Effector CD8-positive, alpha-beta T cell (primary cell): ENCODE results near the gene SANBR.
"Not testable (repeated sequence)": the region's sequence is repeated elsewhere in the genome, so short reads cannot be mapped to it uniquely, and the experiment has no call there.

Experiments used
- DNase-seq: peaks from one replicate; lab custom pipeline; 2025; lab: John Stamatoyannopoulos, UW
- total RNA-seq, 4 experiments: gene quantifications; one replicate each; lab custom pipeline; 2026; lab: John Stamatoyannopoulos, UW

SANBR gene
- 2.8 to 17.6 (median 7.4) reads per million in 4 experiments for total RNA-seq

DNA sequence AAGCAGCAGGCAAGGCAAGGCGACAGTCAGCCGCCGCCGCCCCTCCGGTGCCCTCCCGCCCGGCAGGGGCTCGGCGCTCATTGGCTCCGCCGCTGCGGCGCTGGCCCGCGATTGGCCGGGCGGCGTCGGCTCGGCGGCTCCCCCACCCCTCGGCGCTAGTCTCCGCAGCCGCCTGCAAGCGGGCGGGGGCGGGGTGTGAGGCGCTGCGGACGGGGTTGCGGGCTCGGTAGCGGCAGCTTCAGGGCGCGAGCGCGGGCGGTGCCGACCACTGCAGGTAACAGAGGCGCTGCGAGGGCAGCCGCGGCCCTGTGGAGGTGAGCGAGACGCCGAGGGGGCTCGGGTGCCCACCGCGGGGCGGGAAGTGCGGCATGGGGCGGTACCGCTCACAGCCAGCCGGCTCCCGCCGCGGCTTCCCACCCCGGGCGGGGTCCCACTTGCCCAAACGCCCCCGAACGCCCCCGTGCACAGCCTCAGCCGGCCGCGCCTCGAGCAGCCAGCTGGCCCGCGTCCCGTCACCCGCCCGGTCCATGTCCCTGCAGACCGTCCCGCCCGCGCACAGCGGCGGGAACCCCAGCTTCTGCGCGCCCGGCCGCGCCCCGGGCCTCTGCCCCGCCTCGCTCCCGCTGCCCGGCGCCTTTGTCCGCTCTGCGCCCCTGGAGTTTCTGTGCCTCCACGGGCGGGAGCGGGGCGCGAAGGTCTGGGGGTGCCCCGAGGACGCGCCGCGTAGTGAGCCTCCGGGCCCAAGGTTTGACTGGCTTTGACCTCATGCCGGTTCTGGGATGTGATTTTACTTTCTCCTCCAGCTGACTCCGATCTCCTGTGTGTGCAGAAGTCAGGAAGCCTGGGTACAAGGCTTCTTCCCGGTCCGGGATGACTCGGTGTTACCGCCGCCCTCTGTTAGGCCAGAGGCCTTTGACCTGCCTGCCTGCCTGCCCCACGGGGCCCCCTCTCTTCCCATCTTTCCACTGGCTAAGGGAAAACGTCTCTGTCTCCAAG is at the start of gene SANBR:
Gene SANBR (plus strand): TSS at position 158 of the 996 bp plus-strand sequence. CDS start 4,480 bp downstream, outside the sequence.
- DNase-seq = peak; percentile 75

DNA sequence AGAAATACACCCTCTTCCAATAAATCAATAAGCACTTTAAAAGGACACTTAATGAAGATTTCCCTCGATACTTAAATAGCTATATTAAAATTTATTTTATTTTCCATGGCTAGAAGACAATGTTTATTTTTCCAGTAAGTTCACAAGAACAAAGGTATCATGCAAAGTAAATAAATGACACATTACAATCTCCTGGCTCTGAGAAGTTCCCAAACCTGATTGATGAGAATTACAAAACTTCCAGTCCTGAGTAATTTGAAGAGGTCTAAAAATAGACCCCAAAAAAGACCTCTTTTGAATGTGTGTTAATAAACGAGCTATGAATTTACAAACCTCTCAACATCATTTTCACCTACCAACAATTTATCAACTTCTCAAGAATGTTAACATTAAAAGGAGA is 49.7 kb upstream of the SANBR start:
- no peak for DNase-seq

DNA sequence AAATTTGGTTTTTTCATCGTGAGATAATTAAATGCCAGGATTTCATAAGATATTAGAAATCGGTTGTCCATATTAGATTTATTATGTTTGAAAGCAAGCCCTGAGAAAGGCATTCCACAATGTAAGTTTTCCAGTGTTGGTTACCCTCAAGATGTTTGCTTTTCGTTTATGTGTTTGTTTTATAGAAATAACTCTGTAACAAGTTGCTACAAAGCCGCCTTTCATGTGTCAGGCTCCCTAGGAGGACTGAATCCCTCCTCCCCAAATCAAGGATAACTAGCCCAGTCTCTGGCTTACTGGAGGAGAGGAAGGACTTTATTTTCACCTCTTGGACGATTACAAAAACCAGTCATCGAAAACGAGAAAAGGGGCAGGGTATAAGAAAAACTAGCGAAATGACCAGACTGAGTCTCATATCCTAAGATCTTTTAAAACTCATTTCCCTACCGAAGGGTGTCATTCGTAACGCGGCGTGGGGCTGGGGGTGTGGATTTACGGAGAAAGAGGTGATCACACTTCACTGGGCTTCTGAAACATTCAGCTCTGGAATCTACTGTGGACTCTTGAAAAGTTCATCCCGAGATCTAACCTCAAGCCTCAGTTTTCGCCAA is 49.2 kb upstream of the SANBR start:
- DNase-seq = no peak

- DNase-seq = peak; percentile 50
Measured at GRCh38 chr2:61017003-61017555, 48.6 kb upstream of the SANBR start.

GRCh38 chr2:61017556-61018317 is 47.9 kb upstream of the SANBR start, which contains the start of the genes PEX13 and PUS10:
Gene PEX13 (plus strand): TSS chr2:61017720. CDS start chr2:61017760, 40 bp downstream.
Gene PUS10 (minus strand): TSS chr2:61018255. CDS start chr2:61011890, 6,365 bp downstream.
- peak; percentile 38 for DNase-seq

DNA sequence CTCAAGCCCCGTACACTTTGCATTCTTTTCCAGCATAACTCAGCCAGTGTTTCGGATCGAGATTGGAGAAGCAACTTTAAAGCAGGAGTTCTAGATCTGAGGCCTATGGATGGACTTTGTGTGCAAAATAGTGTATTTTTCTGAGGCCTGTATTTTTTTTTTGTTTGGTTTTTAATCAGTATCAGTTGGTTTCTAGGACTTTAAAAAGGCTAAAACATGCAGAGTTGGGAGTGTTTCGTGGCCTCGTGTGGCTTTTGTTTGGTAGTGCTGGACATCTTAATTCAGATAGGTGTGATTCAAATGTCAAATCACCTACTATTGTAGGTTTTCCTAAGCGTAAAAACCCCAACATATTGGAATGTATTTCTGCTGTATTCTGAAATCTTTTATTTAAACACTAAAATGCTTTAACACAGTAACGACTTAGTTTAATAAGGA is 47.3 kb upstream of the SANBR start:
- no peak for DNase-seq

DNA sequence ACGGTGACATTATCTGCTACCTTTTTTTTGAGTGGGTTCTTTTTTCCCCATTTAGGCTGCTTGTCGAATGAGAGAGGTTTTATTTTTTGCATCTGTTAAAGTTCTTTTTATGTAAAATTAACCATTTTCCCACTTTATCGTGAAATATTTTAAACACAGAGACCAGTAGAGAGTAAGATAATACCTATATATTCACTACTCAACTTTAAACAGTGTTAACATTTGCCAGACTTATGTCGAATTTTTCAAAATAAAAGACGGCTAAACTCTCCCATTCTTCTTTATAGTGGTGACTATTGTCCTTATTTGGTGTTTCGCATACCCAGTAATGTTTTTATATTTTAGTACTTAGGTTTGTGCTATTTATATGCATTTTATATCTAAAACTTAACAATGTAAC is 46.9 kb upstream of the SANBR start:
- DNase-seq = no peak

- DNase-seq = no peak
Measured at GRCh38 chr2:61021228-61021660, 44.4 kb upstream of the SANBR start.

GRCh38 chr2:61023670-61024069 is 42.0 kb upstream of the SANBR start:
- no peak for DNase-seq

DNA sequence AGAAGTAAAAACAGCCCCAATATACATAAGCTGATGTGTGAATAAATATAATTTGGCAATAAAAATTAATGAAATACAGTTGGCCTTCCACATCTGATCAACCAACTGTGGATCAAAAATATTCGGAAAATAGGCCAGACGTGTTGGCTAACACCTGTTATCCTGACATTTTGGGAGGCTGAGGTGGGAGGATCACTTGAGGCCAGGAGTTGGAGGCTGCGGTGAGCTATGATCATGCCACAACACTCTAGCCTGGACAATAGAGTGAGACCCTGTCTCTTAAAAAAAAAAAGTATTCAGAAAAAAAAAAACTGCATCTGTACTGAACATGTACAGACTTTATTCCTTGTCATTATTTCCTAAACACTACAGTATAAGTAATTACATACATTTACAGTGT is 36.1 kb upstream of the SANBR start:
- DNase-seq = no peak

- not testable (repeated sequence) for DNase-seq
Measured at GRCh38 chr2:61034592-61034991, 31.1 kb upstream of the SANBR start.

GRCh38 chr2:61036643-61037042 is 29.0 kb upstream of the SANBR start:
- not testable (repeated sequence) for DNase-seq

DNA sequence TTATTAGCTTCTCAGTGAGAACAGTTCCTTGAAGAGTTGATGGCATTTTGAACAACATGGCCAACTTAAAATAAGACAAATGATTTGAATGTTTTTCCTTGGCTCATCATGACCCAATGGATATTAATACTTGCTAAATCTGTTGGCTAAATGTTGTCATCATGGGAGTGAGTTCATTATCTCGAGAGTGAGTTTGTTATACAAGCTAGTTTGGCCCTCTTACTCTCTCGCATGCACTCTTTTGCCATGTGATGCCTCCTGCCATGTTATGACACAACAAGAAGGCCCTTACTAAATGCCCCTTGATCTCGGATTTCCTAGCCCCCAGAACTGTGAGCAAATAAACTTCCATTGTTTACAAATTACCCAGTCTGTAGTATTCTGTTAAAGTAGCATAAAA is 22.9 kb upstream of the SANBR start:
- DNase-seq = no peak

DNA sequence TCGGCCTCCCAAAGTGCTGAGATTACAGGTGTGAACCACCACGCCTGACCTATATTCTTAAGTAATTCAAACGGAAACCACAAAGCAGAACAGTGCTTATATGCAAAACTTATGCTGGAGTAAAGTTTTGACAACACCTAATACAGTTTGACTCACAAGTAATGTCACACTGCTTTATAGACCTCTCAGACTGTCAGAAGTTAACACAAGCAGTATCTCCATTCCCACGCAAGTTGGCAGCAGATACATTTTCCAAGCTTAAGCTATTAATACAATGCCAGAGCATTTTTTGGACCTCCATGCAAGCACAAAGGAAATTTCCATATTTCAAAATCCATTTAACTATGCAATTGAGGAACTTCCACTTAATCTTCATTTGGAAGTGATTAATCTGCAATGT is 21.0 kb upstream of the SANBR start:
- no peak for DNase-seq

- DNase-seq = no peak
Measured at GRCh38 chr2:61045226-61045625, 20.4 kb upstream of the SANBR start.

- no peak for DNase-seq
Measured at GRCh38 chr2:61045999-61046398, 19.7 kb upstream of the SANBR start.

GRCh38 chr2:61055557-61055956 is 10.1 kb upstream of the SANBR start:
- DNase-seq = no peak

GRCh38 chr2:61057562-61057961 is 8.1 kb upstream of the SANBR start:
- DNase-seq = no peak

- no peak for DNase-seq
Measured at GRCh38 chr2:61059382-61059781, 6.3 kb upstream of the SANBR start.

DNA sequence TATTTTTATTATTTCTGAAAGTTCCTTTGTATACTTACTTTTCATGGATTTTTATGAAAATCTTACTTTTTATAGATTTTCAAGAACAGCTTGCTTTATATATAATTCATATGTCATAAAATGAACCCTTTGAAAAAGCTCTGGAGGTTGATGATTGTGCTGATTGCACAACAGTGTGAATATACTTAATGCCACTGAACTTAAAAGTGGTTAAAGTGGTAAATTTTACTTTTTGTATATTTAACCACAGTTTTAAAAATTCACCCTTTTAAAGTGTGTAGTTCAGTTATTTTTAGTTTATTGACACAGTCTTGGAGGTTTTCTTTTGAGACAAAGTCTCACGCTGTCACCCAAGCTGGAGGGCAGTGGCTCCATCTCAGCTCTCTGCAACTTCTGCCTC is 8.4 kb downstream of the SANBR start:
- DNase-seq = no peak

DNA sequence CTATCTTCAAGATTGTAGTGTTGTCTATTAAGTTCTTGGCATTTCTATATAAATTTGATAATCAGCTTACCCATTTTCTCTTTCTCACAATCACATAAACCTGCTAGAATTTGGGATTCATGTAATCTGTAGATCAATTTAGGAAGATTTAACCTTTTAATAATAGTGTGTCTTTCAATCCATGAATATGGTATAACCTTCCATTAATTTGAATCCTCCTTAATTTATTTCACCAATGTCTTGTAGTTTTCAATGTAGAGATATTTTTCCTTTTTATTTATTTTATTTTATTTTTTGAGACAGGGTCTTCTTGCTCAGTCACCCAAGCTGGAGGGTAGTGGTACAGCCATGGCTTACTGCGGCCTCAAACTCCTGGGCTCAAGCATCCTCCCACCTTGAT is 20.2 kb downstream of the SANBR start:
- DNase-seq = no peak

- no peak for DNase-seq
Measured at GRCh38 chr2:61089797-61090196, 24.1 kb downstream of the SANBR start.
